ENCODE results near the gene MUC16.

GRCh38 chr19:8988204-8988603, 22.0 kb downstream of the MUC16 start:
- TF ChIP-seq, protein P1, sequence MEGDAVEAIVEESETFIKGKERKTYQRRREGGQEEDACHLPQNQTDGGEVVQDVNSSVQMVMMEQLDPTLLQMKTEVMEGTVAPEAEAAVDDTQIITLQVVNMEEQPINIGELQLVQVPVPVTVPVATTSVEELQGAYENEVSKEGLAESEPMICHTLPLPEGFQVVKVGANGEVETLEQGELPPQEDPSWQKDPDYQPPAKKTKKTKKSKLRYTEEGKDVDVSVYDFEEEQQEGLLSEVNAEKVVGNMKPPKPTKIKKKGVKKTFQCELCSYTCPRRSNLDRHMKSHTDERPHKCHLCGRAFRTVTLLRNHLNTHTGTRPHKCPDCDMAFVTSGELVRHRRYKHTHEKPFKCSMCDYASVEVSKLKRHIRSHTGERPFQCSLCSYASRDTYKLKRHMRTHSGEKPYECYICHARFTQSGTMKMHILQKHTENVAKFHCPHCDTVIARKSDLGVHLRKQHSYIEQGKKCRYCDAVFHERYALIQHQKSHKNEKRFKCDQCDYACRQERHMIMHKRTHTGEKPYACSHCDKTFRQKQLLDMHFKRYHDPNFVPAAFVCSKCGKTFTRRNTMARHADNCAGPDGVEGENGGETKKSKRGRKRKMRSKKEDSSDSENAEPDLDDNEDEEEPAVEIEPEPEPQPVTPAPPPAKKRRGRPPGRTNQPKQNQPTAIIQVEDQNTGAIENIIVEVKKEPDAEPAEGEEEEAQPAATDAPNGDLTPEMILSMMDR (IDR thresholded peaks at IDR 0.05) = no peak
- no peak for TF ChIP-seq POLR2A (IDR thresholded peaks at IDR 0.05)
